GM21529 (cell line): ENCODE measurements around the gene FNDC3A.

Source experiments
- ATAC-seq: cut with Tn5 transposase; IDR thresholded peaks from one replicate; pipeline ENCODE4 v1.9.1; 2021; ENCODE audit not compliant: unreplicated experiment

The FNDC3A gene

DNA sequence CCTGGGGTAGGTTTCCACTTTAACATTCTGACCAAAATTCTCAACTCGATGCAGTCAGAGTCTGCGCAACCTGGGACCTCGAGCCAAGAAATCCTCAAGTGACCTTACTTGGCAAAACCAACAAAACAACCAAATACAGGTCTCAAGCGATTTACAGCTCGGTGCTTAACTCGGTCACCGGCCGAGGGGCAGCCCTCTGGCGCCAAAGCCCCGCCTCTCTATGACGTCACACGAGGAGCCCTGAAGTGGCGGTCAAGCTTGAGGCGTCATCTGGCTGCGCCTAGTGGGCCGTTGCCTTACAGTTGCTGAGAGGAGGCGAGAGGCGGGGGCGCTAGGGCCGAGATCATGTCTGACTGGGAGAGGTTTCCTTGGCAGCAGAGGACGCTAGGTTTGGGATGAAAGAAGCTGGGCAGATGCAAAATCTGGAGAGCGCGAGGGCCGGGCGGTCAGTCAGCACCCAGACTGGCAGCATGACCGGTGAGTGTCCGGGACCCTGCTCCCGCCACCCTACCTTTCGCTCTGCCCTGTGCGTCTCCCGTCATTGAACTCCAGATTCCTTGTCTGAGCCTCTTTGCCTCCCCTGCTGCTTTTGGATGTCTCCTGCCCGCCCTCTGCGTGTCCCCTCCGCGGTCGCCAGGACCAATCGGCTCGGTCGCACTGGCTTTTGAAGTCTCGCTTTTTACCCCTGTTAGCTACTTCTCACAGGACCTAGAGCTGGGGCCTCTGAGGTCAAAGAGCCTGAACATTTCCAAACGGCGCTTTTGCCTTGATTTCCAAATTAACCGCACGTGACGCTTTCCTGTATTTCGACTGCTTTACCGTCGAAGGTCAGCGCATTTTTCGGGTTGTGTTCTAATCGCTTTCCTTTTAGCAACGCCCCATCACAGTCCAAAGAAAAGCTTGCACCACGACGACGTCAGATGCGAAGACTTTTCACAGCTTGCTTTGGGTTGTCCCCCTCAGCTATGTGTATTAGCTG lies 272.2 kb downstream of the FNDC3A start, which contains the start of gene CDADC1:
Gene CDADC1 (plus strand): TSS at position 283 of the 979 bp plus-strand sequence. CDS start 113 bp downstream, at position 396.
- peak; percentile 97 for ATAC-seq

DNA sequence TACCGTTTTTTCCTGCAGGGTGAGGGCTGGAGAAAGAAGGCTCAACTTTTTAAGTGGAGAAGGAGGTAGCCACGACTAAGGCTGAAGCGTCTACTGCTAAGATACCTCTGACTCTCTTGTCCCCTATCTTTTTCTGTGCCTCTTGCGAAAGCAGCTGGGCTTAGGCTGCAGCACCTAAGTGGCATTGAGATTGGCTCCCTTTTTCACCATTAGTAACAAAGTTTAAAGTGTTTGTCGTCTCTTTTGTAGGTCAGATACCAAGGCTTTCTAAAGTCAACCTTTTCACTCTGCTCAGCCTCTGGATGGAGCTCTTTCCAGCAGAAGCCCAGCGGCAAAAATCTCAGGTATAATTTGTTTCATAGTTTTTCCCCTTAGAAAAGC lies 272.9 kb downstream of the FNDC3A start:
- peak; percentile 5 for ATAC-seq

GRCh38 chr13:49251326-49251725 lies 275.6 kb downstream of the FNDC3A start:
- no peak for ATAC-seq

GRCh38 chr13:49253310-49253709 lies 277.6 kb downstream of the FNDC3A start:
- no peak for ATAC-seq

- ATAC-seq = no peak
Observed at GRCh38 chr13:49254007-49254406, 278.3 kb downstream of the FNDC3A start.

DNA sequence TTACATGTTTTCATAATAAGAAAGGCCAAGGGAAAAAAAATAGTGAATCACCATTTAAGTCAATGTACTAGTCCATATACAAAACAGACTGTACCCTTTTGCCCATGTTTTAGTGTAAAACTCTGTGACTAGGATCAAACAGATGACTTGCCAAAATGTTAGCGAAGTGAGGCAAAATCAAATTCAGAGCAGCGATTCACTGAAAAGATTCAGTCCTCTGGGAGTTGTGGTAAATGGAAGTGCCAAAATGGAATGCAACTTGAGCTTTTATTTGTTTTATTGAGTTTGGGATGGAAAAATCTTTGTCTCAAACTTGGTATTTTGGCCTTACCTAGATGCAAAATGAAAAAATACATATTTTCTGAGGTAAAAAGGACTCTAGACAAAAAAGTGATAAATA lies 281.1 kb downstream of the FNDC3A start:
- ATAC-seq = no peak

- no peak for ATAC-seq
Observed at GRCh38 chr13:49258089-49258796, 282.5 kb downstream of the FNDC3A start.
